Astrocyte (in vitro differentiated cells and primary cell): ENCODE data around the gene SBF2. TPM values are rescaled to one million over a fixed set of nuclear protein-coding genes. Genes with fewer than 3 reads are reported as not detected.

Experiments
- DNase-seq: peaks from one replicate; pipeline ENCODE4 v3.0.0-alpha.2; 2010; ENCODE audit warnings: low read depth
- FAIRE-seq: peaks from 2 replicates; lab custom pipeline; 2011; peaks lifted over from hg19 to GRCh38; lab: Jason Lieb, UNC
- H2AFZ ChIP-seq: 2 replicates; pipeline ENCODE4 v1.6.0; 2012; ENCODE audit warnings: low read depth, low read length, inconsistent platforms
- H3K27ac ChIP-seq: 2 replicates; pipeline ENCODE4 v1.5.1; 2011; ENCODE audit warnings: low read depth, low read length, inconsistent platforms
- H3K27me3 ChIP-seq: 2 replicates; pipeline ENCODE4 v1.6.0; 2011; ENCODE audit warnings: low read length, inconsistent platforms; ENCODE audit not compliant: insufficient read depth
- H3K36me3 ChIP-seq: 2 replicates; pipeline ENCODE4 v1.5.1; 2011; ENCODE audit warnings: low read length, inconsistent platforms; ENCODE audit not compliant: insufficient read depth
- H3K4me1 ChIP-seq: 2 replicates; pipeline ENCODE4 v1.5.1; 2011; ENCODE audit warnings: low read length, inconsistent platforms; ENCODE audit not compliant: insufficient read depth
- H3K4me2 ChIP-seq: 2 replicates; pipeline ENCODE4 v1.6.0; 2012; ENCODE audit warnings: low read length, inconsistent platforms
- H3K4me3 ChIP-seq: 2 replicates; pipeline ENCODE4 v1.5.1; 2011; ENCODE audit warnings: low read depth, mild to moderate bottlenecking, low read length, inconsistent platforms; ENCODE audit not compliant: insufficient read depth
- H3K79me2 ChIP-seq: 2 replicates; pipeline ENCODE4 v1.6.0; 2012; ENCODE audit warnings: mild to moderate bottlenecking, low read length, inconsistent platforms; ENCODE audit not compliant: insufficient read depth
- H3K9ac ChIP-seq: 2 replicates; pipeline ENCODE4 v1.6.0; 2012; ENCODE audit warnings: mild to moderate bottlenecking, low read length, inconsistent platforms
- H3K9me3 ChIP-seq: 2 replicates; pipeline ENCODE4 v1.5.1; 2012; ENCODE audit warnings: low read depth, mild to moderate bottlenecking, low read length, inconsistent platforms; ENCODE audit not compliant: insufficient read depth
- H4K20me1 ChIP-seq: 2 replicates; pipeline ENCODE4 v1.6.0; 2012; ENCODE audit warnings: low read length, inconsistent platforms; ENCODE audit not compliant: insufficient read depth
- H3K27ac Mint-ChIP-seq: one replicate; pipeline ENCODE4 v1.8.0; 2021; ENCODE audit warnings: mild to moderate bottlenecking, mixed read lengths; ENCODE audit not compliant: unreplicated experiment
- H3K27me3 Mint-ChIP-seq: one replicate; pipeline ENCODE4 v1.8.0; 2021; ENCODE audit warnings: low read depth, mixed read lengths; ENCODE audit not compliant: unreplicated experiment
- H3K36me3 Mint-ChIP-seq: one replicate; pipeline ENCODE4 v1.8.0; 2021; ENCODE audit warnings: low read depth, mixed read lengths; ENCODE audit not compliant: unreplicated experiment
- H3K4me1 Mint-ChIP-seq: one replicate; pipeline ENCODE4 v1.8.0; 2021; ENCODE audit warnings: low read depth, mixed read lengths; ENCODE audit not compliant: unreplicated experiment
- H3K4me3 Mint-ChIP-seq: one replicate; pipeline ENCODE4 v1.8.0; 2021; ENCODE audit warnings: mild to moderate bottlenecking, moderate library complexity, mixed read lengths; ENCODE audit not compliant: unreplicated experiment
- H3K9me3 Mint-ChIP-seq: one replicate; pipeline ENCODE4 v1.8.0; 2021; ENCODE audit warnings: mild to moderate bottlenecking, mixed read lengths; ENCODE audit not compliant: unreplicated experiment
- CTCF ChIP-seq: IDR thresholded peaks from 2 replicates; pipeline ENCODE4 v1.5.1; 2011; ENCODE audit warnings: low read depth, mild to moderate bottlenecking, inconsistent platforms, low read length, moderate library complexity; ENCODE audit not compliant: insufficient read depth
- EZH2 ChIP-seq: IDR thresholded peaks from 2 replicates; pipeline ENCODE4 v1.6.1; 2012; ENCODE audit warnings: mild to moderate bottlenecking, low read length, inconsistent platforms; ENCODE audit not compliant: insufficient read depth
- total RNA-seq: library from RNA; stranded (reverse); gene quantifications from 2 replicates; pipeline ENCODE4 v1.2.1, GENCODE V29; 2021

The SBF2 gene
- total RNA-seq, 1 donor from 2014 or later: 50.0 TPM

- H3K27ac Mint-ChIP-seq: no peak overlapping the region
- no peaks in the 10 kb centered on the region for H3K27me3 Mint-ChIP-seq
- H3K4me1 Mint-ChIP-seq: no peaks in the 10 kb centered on the region
- FAIRE-seq (no peak), DNase-seq (no peak)
- Histone ChIP-seq H3K4me3 (no peak overlapping the region), H3K79me2 (peaks cover 14% of the 10 kb centered on the region), H3K27me3 (no peaks in the 10 kb centered on the region), H3K9ac (no peak overlapping the region), H4K20me1 (peaks cover 57% of the 10 kb centered on the region), H3K4me1 (no peaks in the 10 kb centered on the region), H3K4me2 (no peak overlapping the region), H3K36me3 (no peaks in the 10 kb centered on the region), H3K27ac (no peak overlapping the region), H2AFZ (no peak overlapping the region), H3K9me3 (no peaks in the 10 kb centered on the region)
- no peaks in the 10 kb centered on the region for H3K36me3 Mint-ChIP-seq
- no peaks in the 10 kb centered on the region for H3K9me3 Mint-ChIP-seq
- no peak for TF ChIP-seq CTCF
- no peak for TF ChIP-seq EZH2
- H3K4me3 Mint-ChIP-seq: no peak overlapping the region
These were observed 82.5 kb downstream of the SBF2 start for GRCh38 chr11:10211470-10211869.

- no peak overlapping the region for H3K27ac Mint-ChIP-seq
- TF ChIP-seq EZH2 (no peak), CTCF (no peak)
- Histone ChIP-seq H4K20me1 (peaks cover 55% of the 10 kb centered on the region), H3K4me1 (no peaks in the 10 kb centered on the region), H3K4me2 (no peak overlapping the region), H3K9me3 (no peaks in the 10 kb centered on the region), H3K4me3 (no peak overlapping the region), H3K27ac (no peak overlapping the region), H3K36me3 (no peaks in the 10 kb centered on the region), H3K79me2 (peaks cover 22% of the 10 kb centered on the region), H3K9ac (no peak overlapping the region), H2AFZ (no peak overlapping the region), H3K27me3 (no peaks in the 10 kb centered on the region)
- no peak for FAIRE-seq
- no peaks in the 10 kb centered on the region for H3K9me3 Mint-ChIP-seq
- H3K27me3 Mint-ChIP-seq: no peaks in the 10 kb centered on the region
- no peak for DNase-seq
- no peaks in the 10 kb centered on the region for H3K36me3 Mint-ChIP-seq
- H3K4me3 Mint-ChIP-seq: no peak overlapping the region
- no peaks in the 10 kb centered on the region for H3K4me1 Mint-ChIP-seq
These were observed 84.7 kb downstream of the SBF2 start for GRCh38 chr11:10209326-10209725.

- H3K4me3 Mint-ChIP-seq: no peak overlapping the region
- H4K20me1 ChIP-seq: peaks cover 47% of the 10 kb centered on the region
- H3K9me3 Mint-ChIP-seq: peaks cover under 1% of the 10 kb centered on the region
- H3K79me2 ChIP-seq: peaks cover 25% of the 10 kb centered on the region
- H3K36me3 Mint-ChIP-seq: peaks cover 2% of the 10 kb centered on the region
- no peaks in the 10 kb centered on the region for H3K9me3 ChIP-seq
- no peaks in the 10 kb centered on the region for H3K36me3 ChIP-seq
- no peak overlapping the region for H3K4me2 ChIP-seq
- H3K4me1 ChIP-seq: no peaks in the 10 kb centered on the region
- peak; percentile 13 for DNase-seq
- H3K27me3 Mint-ChIP-seq: no peaks in the 10 kb centered on the region
- H3K4me3 ChIP-seq: no peak overlapping the region
- H3K27me3 ChIP-seq: no peaks in the 10 kb centered on the region
- H2AFZ ChIP-seq: no peak overlapping the region
- no peak overlapping the region for H3K27ac Mint-ChIP-seq
- no peak overlapping the region for H3K27ac ChIP-seq
- no peaks in the 10 kb centered on the region for H3K4me1 Mint-ChIP-seq
- peak; percentile 85 for FAIRE-seq
- TF ChIP-seq CTCF: peak; percentile 82
- no peak for TF ChIP-seq EZH2
- no peak overlapping the region for H3K9ac ChIP-seq
These were observed 85.9 kb downstream of the SBF2 start for GRCh38 chr11:10208131-10208575.
